Activated CD8-positive, alpha-beta memory T cell treated with anti-CD3 and anti-CD28 coated beads, Interleukin-2, amount 50 U/mL, for 24 hours (primary cell): ENCODE measurements around the gene LRRTM4.

Experiments
- DNase-seq: peaks from one replicate; pipeline ENCODE4 v3.0.0-alpha.2; 2020; ENCODE audit errors: extremely low read depth

Gene LRRTM4

GRCh38 chr2:77470096-77470495 is 52.1 kb downstream of the LRRTM4 start:
- DNase-seq: no peak

GRCh38 chr2:77469106-77469505 is 53.1 kb downstream of the LRRTM4 start:
- DNase-seq: no peak

- DNase-seq: no peak
Observed at GRCh38 chr2:77459840-77460239, 62.3 kb downstream of the LRRTM4 start.

GRCh38 chr2:77458216-77458615 is 64.0 kb downstream of the LRRTM4 start:
- no peak for DNase-seq

GRCh38 chr2:77457665-77458064 is 64.5 kb downstream of the LRRTM4 start:
- DNase-seq: no peak

- DNase-seq: no peak
Observed at GRCh38 chr2:77443076-77443475, 79.1 kb downstream of the LRRTM4 start.

GRCh38 chr2:77434880-77435279 is 87.3 kb downstream of the LRRTM4 start:
- no peak for DNase-seq

- DNase-seq: no peak
Observed at GRCh38 chr2:77428946-77429345, 93.2 kb downstream of the LRRTM4 start.

- DNase-seq: no peak
Observed at GRCh38 chr2:77421971-77422370, 100.2 kb downstream of the LRRTM4 start.

GRCh38 chr2:77418537-77418936 is 103.6 kb downstream of the LRRTM4 start:
- DNase-seq: no peak

GRCh38 chr2:77404189-77404588 is 118.0 kb downstream of the LRRTM4 start:
- DNase-seq: no peak

GRCh38 chr2:77398970-77399600 is 123.1 kb downstream of the LRRTM4 start:
- no peak for DNase-seq

GRCh38 chr2:77397763-77398162 is 124.4 kb downstream of the LRRTM4 start:
- no peak for DNase-seq

GRCh38 chr2:77395011-77395410 is 127.2 kb downstream of the LRRTM4 start:
- no peak for DNase-seq

GRCh38 chr2:77391119-77391518 is 131.1 kb downstream of the LRRTM4 start:
- DNase-seq: no peak

GRCh38 chr2:77387324-77387723 is 134.9 kb downstream of the LRRTM4 start:
- DNase-seq: no peak

GRCh38 chr2:77372636-77373035 is 149.5 kb downstream of the LRRTM4 start:
- DNase-seq: no peak

- no peak for DNase-seq
Observed at GRCh38 chr2:77370511-77370910, 151.7 kb downstream of the LRRTM4 start.

- no peak for DNase-seq
Observed at GRCh38 chr2:77363277-77363676, 158.9 kb downstream of the LRRTM4 start.

GRCh38 chr2:77348821-77349220 is 173.4 kb downstream of the LRRTM4 start:
- no peak for DNase-seq

- no peak for DNase-seq
Observed at GRCh38 chr2:77336013-77336412, 186.2 kb downstream of the LRRTM4 start.

- no peak for DNase-seq
Observed at GRCh38 chr2:77328134-77328931, 193.8 kb downstream of the LRRTM4 start.

GRCh38 chr2:77325395-77325794 is 196.8 kb downstream of the LRRTM4 start:
- DNase-seq: no peak
